CD14-positive monocyte (primary cell): ENCODE results near the gene SMC4. TPM values are rescaled to one million over a fixed set of nuclear protein-coding genes. Genes with fewer than 3 reads are reported as not detected.

Experiments
- DNase-seq, 3 donors: peaks; one replicate each; pipeline ENCODE4 v3.0.0-alpha.2; 2011 to 2022
- H2AFZ ChIP-seq: 2 replicates; pipeline ENCODE4 v1.6.0; 2012; ENCODE audit warnings: mild to moderate bottlenecking, low read depth, low read length, inconsistent platforms; ENCODE audit not compliant: insufficient read depth, poor library complexity, severe bottlenecking
- H3K27ac ChIP-seq, 2 donors: 1 replicate in 1 of 2; 2 replicates in 1 of 2; pipeline ENCODE4 v1.5.1; 2012 to 2013; ENCODE audit warnings: low read length in 2 of 2, control low read depth in 1 of 2, inconsistent platforms in 1 of 2, low read depth in 1 of 2, mild to moderate bottlenecking in 1 of 2
- H3K27me3 ChIP-seq, 2 donors: one replicate each; pipeline versions ENCODE4 v1.6.0 to v1.6.1; 2011 to 2013; ENCODE audit warnings: low read length in 2 of 2; ENCODE audit not compliant: control insufficient read depth in 2 of 2, insufficient read depth in 2 of 2
- H3K36me3 ChIP-seq, 2 donors: replicated peaks in 1 of 2; 1 replicate in 1 of 2; 2 replicates in 1 of 2; pipeline versions ENCODE4 v1.5.1 to v1.6.1; 2012 to 2013; ENCODE audit warnings: low read length in 2 of 2, control low read depth in 1 of 2, inconsistent platforms in 1 of 2, mild to moderate bottlenecking in 1 of 2; ENCODE audit not compliant: insufficient read depth in 2 of 2, control insufficient read depth in 1 of 2
- H3K4me1 ChIP-seq, 2 donors: 1 replicate in 1 of 2; 2 replicates in 1 of 2; pipeline versions ENCODE4 v1.5.1 to v1.6.1; 2012 to 2013; ENCODE audit warnings: low read length in 2 of 2, control low read depth in 1 of 2, inconsistent platforms in 1 of 2, mild to moderate bottlenecking in 1 of 2, moderate library complexity in 1 of 2; ENCODE audit not compliant: insufficient read depth in 2 of 2, control insufficient read depth in 1 of 2
- H3K4me2 ChIP-seq: replicated peaks from 2 replicates; pipeline ENCODE3; 2012; ENCODE audit warnings: low read length, moderate library complexity, mild to moderate bottlenecking; ENCODE audit not compliant: poor library complexity, severe bottlenecking; ENCODE audit errors: extremely low read depth
- H3K4me3 ChIP-seq, 3 experiments: fragments of 200-600 bp in 1 of 3; sonication (generic) in 1 of 3; replicated peaks in 1 of 3; 1 replicate in 2 of 3; 2 replicates in 1 of 3; pipeline ENCODE4 v1.5.1; 2011 to 2013; ENCODE audit warnings: low read length in 3 of 3, mild to moderate bottlenecking in 3 of 3, control low read depth in 2 of 3, low read depth in 2 of 3, inconsistent platforms in 1 of 3, moderate library complexity in 1 of 3
- H3K79me2 ChIP-seq: 2 replicates; pipeline ENCODE4 v1.6.0; 2012; ENCODE audit warnings: mild to moderate bottlenecking, control low read depth, inconsistent platforms, low read length, moderate library complexity; ENCODE audit not compliant: insufficient read depth
- H3K9ac ChIP-seq: 2 replicates; pipeline ENCODE4 v1.6.0; 2017; ENCODE audit warnings: low read length, mild to moderate bottlenecking; ENCODE audit not compliant: insufficient read depth, poor library complexity, severe bottlenecking
- H3K9me3 ChIP-seq, 2 donors: replicated peaks in 1 of 2; 1 replicate in 1 of 2; 2 replicates in 1 of 2; pipeline versions ENCODE4 v1.5.1 to v1.6.1; 2012 to 2013; ENCODE audit warnings: low read length in 2 of 2, control low read depth in 1 of 2; ENCODE audit not compliant: control insufficient read depth in 1 of 2, insufficient read depth in 1 of 2
- H4K20me1 ChIP-seq: 2 replicates; pipeline ENCODE4 v1.6.0; 2012; ENCODE audit warnings: mild to moderate bottlenecking, low read length, control low read depth, moderate library complexity; ENCODE audit not compliant: insufficient read depth
- H3K27ac Mint-ChIP-seq, 7 donors: one replicate each; pipeline ENCODE4 v1.8.0; 2020; ENCODE audit warnings: mild to moderate bottlenecking in 7 of 7, mixed read lengths in 7 of 7, moderate library complexity in 6 of 7, inconsistent platforms in 2 of 7
- H3K27me3 Mint-ChIP-seq, 3 donors: one replicate each; pipeline ENCODE4 v1.8.0; 2021 to 2022; ENCODE audit warnings: low read depth in 3 of 3, mild to moderate bottlenecking in 3 of 3, mixed read lengths in 3 of 3, moderate library complexity in 3 of 3, inconsistent platforms in 1 of 3
- H3K36me3 Mint-ChIP-seq, 2 donors: one replicate each; pipeline ENCODE4 v1.8.0; 2020; ENCODE audit warnings: mixed read lengths in 2 of 2, inconsistent platforms in 1 of 2, mild to moderate bottlenecking in 1 of 2
- H3K4me1 Mint-ChIP-seq: one replicate; pipeline ENCODE4 v1.8.0; 2020; ENCODE audit warnings: mild to moderate bottlenecking, mixed read lengths
- H3K4me3 Mint-ChIP-seq, 2 donors: one replicate each; pipeline ENCODE4 v1.8.0; 2020; ENCODE audit warnings: mild to moderate bottlenecking in 2 of 2, mixed read lengths in 2 of 2, moderate library complexity in 1 of 2
- H3K9me3 Mint-ChIP-seq, 7 donors: one replicate each; pipeline ENCODE4 v1.8.0; 2020 to 2022; ENCODE audit warnings: mixed read lengths in 7 of 7, mild to moderate bottlenecking in 6 of 7, moderate library complexity in 6 of 7, inconsistent platforms in 2 of 7
- WGBS: methylation state at CpG from one replicate; pipeline ENCODE4 v1.1.5; 2013; ENCODE audit warnings: missing lambda C conversion rate; ENCODE audit not compliant: insufficient coverage; 5-methylcytosine and 5-hydroxymethylcytosine counted together
- intact Hi-C, 2 donors: fragments of 100-400 bp; cut with micrococcal nuclease; formaldehyde crosslinking; loops; one replicate each; pipeline versions ENCODE4 v1.15.0 to v1.15.1; 2023
- polyA plus RNA-seq, 3 donors: library from polyadenylated mRNA; depleted of rRNA in 1 of 3; unstranded in 2 of 3; stranded (reverse) in 1 of 3; fragments of 300-500 nt in 2 of 3; fragments of >200 nt in 1 of 3; fragmentation: Illumina TruSeq in 2 of 3; gene quantifications; 1 replicate in 2 of 3; 2 replicates in 1 of 3; pipeline ENCODE4 v1.2.3, GENCODE V29; 2012 to 2021
- TF ChIP-seq, protein P1 (sequence below): fragments of 200-600 bp; IDR thresholded peaks from one replicate; pipeline ENCODE4 v1.8.0; 2022; ENCODE audit warnings: antibody characterized with exemption, mild to moderate bottlenecking

SMC4 gene
- polyA plus RNA-seq, 3 donors = 6.8 to 17.2 (median 14.1) TPM

DNA sequence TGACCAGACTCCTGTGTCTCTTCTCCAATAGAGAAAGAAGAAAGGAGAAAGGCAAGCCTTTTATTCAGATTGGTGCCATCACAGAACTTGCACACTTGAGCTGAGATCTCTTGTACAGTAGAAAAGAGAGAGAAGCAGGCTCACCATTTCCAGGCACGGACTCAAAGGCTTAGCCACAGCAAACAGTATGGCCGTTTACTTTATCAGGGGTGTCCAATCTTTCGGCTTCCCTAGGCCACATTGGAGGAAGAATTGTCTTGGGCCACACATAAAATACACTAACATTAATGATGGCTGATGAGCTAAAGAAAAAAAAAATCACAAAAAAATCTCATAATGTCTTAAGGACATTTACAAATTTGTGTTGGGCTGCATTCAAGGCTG, 5.4 kb upstream of the SMC4 start:
- no peak overlapping the region for H2AFZ ChIP-seq
- Mint-ChIP-seq H3K27ac (peak overlapping the region in 1 of 7 donors; percentile 29), H3K4me1 (peaks cover 12% of the 10 kb centered on the region), H3K9me3 (no peaks in the 10 kb centered on the region), H3K36me3 (no peaks in the 10 kb centered on the region), H3K4me3 (no peak overlapping the region), H3K27me3 (no peaks in the 10 kb centered on the region)
- peaks cover 5 to 9% of the 10 kb centered on the region in 2 donors for H3K4me1 ChIP-seq
- H3K27me3 ChIP-seq = no peaks in the 10 kb centered on the region
- no peaks in the 10 kb centered on the region for H4K20me1 ChIP-seq
- TF ChIP-seq, protein P1, sequence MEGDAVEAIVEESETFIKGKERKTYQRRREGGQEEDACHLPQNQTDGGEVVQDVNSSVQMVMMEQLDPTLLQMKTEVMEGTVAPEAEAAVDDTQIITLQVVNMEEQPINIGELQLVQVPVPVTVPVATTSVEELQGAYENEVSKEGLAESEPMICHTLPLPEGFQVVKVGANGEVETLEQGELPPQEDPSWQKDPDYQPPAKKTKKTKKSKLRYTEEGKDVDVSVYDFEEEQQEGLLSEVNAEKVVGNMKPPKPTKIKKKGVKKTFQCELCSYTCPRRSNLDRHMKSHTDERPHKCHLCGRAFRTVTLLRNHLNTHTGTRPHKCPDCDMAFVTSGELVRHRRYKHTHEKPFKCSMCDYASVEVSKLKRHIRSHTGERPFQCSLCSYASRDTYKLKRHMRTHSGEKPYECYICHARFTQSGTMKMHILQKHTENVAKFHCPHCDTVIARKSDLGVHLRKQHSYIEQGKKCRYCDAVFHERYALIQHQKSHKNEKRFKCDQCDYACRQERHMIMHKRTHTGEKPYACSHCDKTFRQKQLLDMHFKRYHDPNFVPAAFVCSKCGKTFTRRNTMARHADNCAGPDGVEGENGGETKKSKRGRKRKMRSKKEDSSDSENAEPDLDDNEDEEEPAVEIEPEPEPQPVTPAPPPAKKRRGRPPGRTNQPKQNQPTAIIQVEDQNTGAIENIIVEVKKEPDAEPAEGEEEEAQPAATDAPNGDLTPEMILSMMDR = no peak
- intact Hi-C loops = no loop called here
- H3K9me3 ChIP-seq = no peaks in the 10 kb centered on the region
- no peak overlapping the region for H3K9ac ChIP-seq
- no CpG with 5 or more reads among the region's 3 CpGs for WGBS
- H3K27ac ChIP-seq = no peak overlapping the region
- H3K36me3 ChIP-seq = no peaks in the 10 kb centered on the region
- peaks cover 25% of the 10 kb centered on the region for H3K79me2 ChIP-seq
- no peak for DNase-seq
- no peak overlapping the region for H3K4me3 ChIP-seq
- H3K4me2 ChIP-seq = no peak overlapping the region

DNA sequence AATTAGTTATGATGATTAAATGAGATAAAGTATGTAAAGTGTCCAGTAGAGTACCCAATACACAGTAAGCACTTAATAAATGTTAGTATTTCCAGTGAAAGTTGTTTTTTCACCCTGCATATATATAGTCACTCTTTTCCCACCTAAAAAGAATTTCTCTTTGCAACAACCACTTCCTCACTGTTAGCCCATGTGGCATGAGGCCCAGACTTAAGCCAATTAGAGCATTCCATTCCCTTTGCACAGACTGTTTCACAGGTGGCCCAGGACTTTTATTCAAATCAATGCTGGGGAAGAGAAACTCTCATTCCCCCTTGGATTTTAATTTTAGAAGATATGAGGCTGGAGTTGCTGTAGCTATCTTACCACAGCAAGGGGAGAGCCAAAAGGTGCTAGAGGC, 4.2 kb upstream of the SMC4 start:
- DNase-seq = no peak
- H3K27ac Mint-ChIP-seq = no peak overlapping the region
- H3K9ac ChIP-seq = no peak overlapping the region
- H3K27me3 Mint-ChIP-seq = no peaks in the 10 kb centered on the region
- peaks cover 33% of the 10 kb centered on the region for H3K79me2 ChIP-seq
- no peaks in the 10 kb centered on the region for H3K9me3 Mint-ChIP-seq
- no peaks in the 10 kb centered on the region for H3K27me3 ChIP-seq
- H3K4me3 Mint-ChIP-seq = no peak overlapping the region
- no peak overlapping the region for H3K4me2 ChIP-seq
- H3K4me3 ChIP-seq = no peak overlapping the region
- H3K4me1 ChIP-seq = peaks cover 5 to 9% of the 10 kb centered on the region in 2 donors
- no peaks in the 10 kb centered on the region for H3K36me3 Mint-ChIP-seq
- no peaks in the 10 kb centered on the region for H3K36me3 ChIP-seq
- H3K27ac ChIP-seq = no peak overlapping the region
- H4K20me1 ChIP-seq = no peaks in the 10 kb centered on the region
- intact Hi-C loops = loop anchor here (5.0 kb wide), 1 partner anchor 172 kb away; the partner anchor contains the start of gene KPNA4 (in 2 of the 2)
- H3K9me3 ChIP-seq = no peaks in the 10 kb centered on the region
- H3K4me1 Mint-ChIP-seq = peaks cover 12% of the 10 kb centered on the region
- TF ChIP-seq, protein P1 = no peak
- H2AFZ ChIP-seq = no peak overlapping the region
